ENCODE measurements around the gene GOSR2.
"Not testable (repeated sequence)": the region's sequence is repeated elsewhere in the genome, so short reads cannot be mapped to it uniquely, and the experiment has no call there.

Gene GOSR2

GRCh38 chr17:46968224-46968834, 45.4 kb downstream of the GOSR2 start:
- DNase-seq, result no peak

GRCh38 chr17:46968896-46969295, 45.9 kb downstream of the GOSR2 start:
- DNase-seq, result no peak

GRCh38 chr17:46971647-46972300, 48.8 kb downstream of the GOSR2 start:
- no peak for DNase-seq

GRCh38 chr17:46972346-46972745, 49.4 kb downstream of the GOSR2 start:
- no peak for DNase-seq

- no peak for DNase-seq
These were observed 51.1 kb downstream of the GOSR2 start for GRCh38 chr17:46974086-46974485.

GRCh38 chr17:46975287-46975686, 52.3 kb downstream of the GOSR2 start:
- DNase-seq, result no peak

GRCh38 chr17:46976626-46977270, 53.8 kb downstream of the GOSR2 start:
- DNase-seq, result no peak

- no peak for DNase-seq
These were observed 54.4 kb downstream of the GOSR2 start for GRCh38 chr17:46977348-46977747.

- DNase-seq, result no peak
These were observed 55.0 kb downstream of the GOSR2 start for GRCh38 chr17:46977750-46978488.

- no peak for DNase-seq
These were observed 55.7 kb downstream of the GOSR2 start for GRCh38 chr17:46978489-46979146.

GRCh38 chr17:46979147-46979863, 56.3 kb downstream of the GOSR2 start, which contains the start of gene RPRML:
TSS of gene RPRML (minus strand) at chr17:46979253. CDS start at chr17:46979007, 246 bp downstream.
- no peak for DNase-seq

GRCh38 chr17:46982577-46982976, 59.6 kb downstream of the GOSR2 start:
- DNase-seq, result no peak

- no peak for DNase-seq
These were observed 60.8 kb downstream of the GOSR2 start for GRCh38 chr17:46983782-46984181.

GRCh38 chr17:46984341-46984740, 61.4 kb downstream of the GOSR2 start:
- DNase-seq, result no peak

- DNase-seq, result no peak
These were observed 61.9 kb downstream of the GOSR2 start for GRCh38 chr17:46984892-46985291.

- DNase-seq, result no peak
These were observed 63.4 kb downstream of the GOSR2 start for GRCh38 chr17:46986366-46986765.

- not testable (repeated sequence) for DNase-seq
These were observed 65.0 kb downstream of the GOSR2 start for GRCh38 chr17:46987927-46988326.

GRCh38 chr17:46989637-46990431, 66.9 kb downstream of the GOSR2 start:
- DNase-seq, result no peak

- no peak for DNase-seq
These were observed 68.7 kb downstream of the GOSR2 start for GRCh38 chr17:46991617-46992016.

Data from kidney glomerular epithelial cell (primary cell).